ENCODE data around the gene CLCN2.
"Not testable (repeated sequence)": the region's sequence is repeated elsewhere in the genome, so short reads cannot be mapped to it uniquely, and the experiment has no call there.

The CLCN2 gene

DNA sequence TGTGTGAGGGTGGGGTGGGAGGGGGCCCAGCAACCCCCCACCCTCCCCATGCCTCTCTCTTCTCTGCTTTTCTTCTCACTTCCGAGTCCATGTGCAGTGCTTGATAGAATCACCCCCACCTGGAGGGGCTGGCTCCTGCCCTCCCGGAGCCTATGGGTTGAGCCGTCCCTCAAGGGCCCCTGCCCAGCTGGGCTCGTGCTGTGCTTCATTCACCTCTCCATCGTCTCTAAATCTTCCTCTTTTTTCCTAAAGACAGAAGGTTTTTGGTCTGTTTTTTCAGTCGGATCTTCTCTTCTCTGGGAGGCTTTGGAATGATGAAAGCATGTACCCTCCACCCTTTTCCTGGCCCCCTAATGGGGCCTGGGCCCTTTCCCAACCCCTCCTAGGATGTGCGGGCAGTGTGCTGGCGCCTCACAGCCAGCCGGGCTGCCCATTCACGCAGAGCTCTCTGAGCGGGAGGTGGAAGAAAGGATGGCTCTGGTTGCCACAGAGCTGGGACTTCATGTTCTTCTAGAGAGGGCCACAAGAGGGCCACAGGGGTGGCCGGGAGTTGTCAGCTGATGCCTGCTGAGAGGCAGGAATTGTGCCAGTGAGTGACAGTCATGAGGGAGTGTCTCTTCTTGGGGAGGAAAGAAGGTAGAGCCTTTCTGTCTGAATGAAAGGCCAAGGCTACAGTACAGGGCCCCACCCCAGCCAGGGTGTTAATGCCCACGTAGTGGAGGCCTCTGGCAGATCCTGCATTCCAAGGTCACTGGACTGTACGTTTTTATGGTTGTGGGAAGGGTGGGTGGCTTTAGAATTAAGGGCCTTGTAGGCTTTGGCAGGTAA lies 15.9 kb downstream of the CLCN2 start:
- DNase-seq (ENCODE audit: low read depth in 2 of 2) = no peak

DNA sequence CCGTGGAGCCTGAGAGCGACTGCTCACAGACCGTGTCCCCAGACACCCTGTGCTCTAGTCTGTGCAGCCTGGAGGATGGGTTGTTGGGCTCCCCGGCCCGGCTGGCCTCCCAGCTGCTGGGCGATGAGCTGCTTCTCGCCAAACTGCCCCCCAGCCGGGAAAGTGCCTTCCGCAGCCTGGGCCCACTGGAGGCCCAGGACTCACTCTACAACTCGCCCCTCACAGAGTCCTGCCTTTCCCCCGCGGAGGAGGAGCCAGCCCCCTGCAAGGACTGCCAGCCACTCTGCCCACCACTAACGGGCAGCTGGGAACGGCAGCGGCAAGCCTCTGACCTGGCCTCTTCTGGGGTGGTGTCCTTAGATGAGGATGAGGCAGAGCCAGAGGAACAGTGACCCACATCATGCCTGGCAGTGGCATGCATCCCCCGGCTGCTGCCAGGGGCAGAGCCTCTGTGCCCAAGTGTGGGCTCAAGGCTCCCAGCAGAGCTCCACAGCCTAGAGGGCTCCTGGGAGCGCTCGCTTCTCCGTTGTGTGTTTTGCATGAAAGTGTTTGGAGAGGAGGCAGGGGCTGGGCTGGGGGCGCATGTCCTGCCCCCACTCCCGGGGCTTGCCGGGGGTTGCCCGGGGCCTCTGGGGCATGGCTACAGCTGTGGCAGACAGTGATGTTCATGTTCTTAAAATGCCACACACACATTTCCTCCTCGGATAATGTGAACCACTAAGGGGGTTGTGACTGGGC lies 16.7 kb downstream of the CLCN2 start:
- DNase-seq (ENCODE audit: low read depth in 2 of 2) = no peak

DNA sequence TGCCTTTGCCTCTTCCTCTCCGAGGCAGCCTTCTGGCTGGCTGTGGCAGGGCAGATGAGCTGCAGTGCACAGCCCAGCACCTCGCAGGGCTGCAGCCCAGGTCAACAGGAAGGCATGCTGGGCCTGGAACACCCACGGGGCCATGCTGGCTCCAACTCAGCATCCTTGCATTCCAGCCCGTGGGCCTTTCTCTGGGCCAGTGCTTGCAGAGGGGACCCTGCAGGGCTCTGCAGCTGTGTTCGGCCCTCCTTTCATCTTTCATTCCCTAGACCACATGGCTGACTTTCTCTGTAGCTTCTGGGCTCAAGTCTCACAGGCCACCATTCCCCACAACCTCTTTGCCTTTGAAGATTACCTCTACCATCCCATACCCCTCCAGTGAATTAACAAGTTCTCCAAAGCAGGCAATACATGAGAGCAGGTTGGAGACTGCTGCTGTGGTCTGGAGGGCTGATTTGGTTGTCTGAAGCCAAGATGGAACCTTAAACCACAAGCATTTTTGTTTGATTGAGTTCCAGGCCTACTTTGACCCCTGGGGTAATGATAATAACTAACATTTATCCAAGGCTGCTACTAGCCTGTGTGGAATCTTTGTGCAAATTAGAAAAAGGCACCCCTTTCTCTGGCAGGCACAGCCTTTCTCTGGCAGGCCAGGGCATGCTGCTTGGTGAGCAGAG lies 18.1 kb downstream of the CLCN2 start:
- no peak for DNase-seq (ENCODE audit: low read depth in 2 of 2)

DNA sequence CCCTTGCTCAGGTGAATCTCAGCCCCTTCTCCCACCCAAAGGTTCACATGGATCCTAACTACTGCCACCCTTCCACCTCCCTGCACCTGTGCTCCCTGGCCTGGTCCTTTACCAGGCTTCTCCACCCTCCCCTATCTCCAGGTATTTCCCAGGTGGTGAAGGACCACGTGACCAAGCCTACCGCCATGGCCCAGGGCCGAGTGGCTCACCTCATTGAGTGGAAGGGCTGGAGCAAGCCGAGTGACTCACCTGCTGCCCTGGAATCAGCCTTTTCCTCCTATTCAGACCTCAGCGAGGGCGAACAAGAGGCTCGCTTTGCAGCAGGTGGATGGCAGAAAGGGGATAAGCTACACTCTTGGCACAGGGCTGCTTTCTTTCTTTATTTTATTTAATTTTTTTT lies 19.5 kb downstream of the CLCN2 start:
- DNase-seq (ENCODE audit: low read depth in 2 of 2) = no peak

DNA sequence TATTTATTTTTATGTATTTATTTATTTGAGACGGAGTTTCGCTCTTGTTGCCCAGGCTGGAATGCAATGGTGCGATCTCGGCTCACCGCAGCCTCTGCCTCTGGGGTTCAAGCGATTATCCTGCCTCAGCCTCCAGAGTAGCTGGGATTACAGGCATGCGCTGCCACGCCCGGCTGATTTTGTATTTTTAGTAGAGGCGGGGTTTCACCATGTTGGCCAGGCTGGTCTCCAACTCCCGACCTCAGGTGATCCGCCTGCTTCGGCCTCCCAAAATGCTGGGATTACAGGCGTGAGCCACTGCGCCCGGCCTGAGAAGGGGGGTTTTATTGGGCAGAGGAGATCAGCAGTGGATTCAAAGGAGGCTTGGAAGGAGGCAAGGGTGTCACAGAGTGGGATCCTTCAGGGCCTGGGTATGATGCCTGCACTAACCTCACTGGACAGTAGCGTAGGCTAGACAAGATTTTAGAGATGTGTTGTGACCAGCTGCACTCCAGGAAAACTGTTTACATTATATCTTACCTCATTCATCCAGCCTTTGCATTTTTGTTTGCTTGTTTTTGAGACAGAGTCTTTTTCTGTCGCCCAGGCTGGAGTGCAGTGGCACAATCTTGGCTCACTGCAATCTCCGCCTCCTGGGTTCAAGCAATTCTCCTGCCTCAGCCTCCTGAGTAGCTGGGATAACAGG lies 21.8 kb downstream of the CLCN2 start:
- DNase-seq (ENCODE audit: low read depth in 2 of 2) = not testable (repeated sequence)

DNA sequence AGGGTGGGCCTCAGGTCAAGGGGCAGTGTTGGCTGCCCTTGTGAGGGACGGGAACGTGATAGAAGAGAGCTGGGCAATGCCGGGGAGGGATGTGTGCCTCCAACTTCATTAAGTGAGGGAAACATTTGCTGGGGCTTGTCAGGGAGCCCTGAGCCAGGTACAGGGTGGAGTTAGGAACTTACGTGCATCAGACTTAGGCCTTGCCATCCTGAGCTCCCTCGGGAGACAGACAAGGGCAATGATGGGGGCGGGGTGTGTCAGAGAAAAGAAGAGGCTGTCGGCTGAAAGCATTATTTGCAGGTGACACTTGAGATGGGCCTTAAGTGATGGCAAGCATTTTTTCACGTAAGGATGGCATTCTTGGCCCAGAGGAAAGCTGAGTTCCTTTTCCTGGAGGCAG lies 22.4 kb downstream of the CLCN2 start:
- no peak for DNase-seq (ENCODE audit: low read depth in 2 of 2)

DNA sequence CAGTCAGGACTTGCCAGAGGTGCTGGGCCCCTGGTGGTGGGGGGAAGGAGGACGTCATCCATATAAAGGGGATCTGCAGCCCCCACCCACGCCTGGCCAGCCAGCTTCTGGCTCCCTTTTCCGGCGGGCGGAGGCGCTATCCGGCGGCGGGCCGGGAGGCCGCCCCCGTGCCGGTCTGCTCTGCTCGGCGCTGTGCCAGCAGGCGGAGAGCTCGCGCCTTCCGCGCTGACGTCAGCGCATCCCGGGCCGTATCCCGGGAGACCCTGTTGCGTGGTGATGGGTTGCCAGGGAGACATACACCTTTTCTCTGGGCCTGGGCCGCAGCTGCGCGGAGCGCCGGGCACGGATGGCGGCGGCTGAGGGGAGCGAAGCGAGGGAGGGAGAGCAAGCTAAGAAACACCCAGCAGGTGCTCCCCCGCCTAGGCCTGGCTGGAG lies 22.9 kb downstream of the CLCN2 start:
- DNase-seq (ENCODE audit: low read depth in 2 of 2) = no peak

DNA sequence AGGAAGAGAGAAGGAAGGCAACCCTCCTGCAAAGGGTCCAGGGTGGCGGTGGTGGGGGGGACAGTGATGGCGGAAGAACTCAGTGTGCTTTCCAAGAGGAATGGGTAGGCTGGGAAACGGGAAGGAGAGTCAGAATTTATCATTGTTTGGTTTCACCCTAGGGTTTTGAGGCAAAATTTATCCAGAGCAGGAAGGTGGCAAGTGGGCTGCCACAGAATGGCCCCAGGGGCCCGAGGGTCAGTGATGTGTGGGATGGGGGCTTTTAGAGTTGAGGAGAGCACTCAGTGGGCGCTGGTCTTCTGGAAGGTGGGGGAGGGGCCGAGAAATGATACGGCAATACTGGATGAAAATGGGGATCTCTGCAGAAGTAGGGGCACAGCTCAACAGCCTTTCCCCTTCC lies 23.4 kb downstream of the CLCN2 start:
- no peak for DNase-seq (ENCODE audit: low read depth in 2 of 2)

DNA sequence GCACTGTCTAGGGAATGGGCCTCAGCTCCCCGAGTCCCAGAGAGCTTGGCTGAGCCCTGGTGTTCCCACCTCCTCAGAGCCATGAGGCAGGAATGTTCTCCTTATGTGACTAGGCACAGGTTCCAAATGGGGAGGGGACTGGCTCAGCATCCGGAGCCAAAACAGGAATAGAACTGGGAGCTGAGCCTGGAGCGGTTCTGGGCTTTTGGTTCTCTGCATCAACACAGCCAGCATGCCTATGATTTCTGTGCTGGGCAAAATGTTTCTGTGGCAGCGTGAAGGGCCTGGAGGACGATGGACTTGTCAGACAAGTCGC lies 24.0 kb downstream of the CLCN2 start, which contains the start of gene FAM131A:
FAM131A (plus strand) TSS at position 202 of the 316 bp plus-strand sequence; CDS start at position 233, 31 bp downstream.
- no peak for DNase-seq (ENCODE audit: low read depth in 2 of 2)

DNA sequence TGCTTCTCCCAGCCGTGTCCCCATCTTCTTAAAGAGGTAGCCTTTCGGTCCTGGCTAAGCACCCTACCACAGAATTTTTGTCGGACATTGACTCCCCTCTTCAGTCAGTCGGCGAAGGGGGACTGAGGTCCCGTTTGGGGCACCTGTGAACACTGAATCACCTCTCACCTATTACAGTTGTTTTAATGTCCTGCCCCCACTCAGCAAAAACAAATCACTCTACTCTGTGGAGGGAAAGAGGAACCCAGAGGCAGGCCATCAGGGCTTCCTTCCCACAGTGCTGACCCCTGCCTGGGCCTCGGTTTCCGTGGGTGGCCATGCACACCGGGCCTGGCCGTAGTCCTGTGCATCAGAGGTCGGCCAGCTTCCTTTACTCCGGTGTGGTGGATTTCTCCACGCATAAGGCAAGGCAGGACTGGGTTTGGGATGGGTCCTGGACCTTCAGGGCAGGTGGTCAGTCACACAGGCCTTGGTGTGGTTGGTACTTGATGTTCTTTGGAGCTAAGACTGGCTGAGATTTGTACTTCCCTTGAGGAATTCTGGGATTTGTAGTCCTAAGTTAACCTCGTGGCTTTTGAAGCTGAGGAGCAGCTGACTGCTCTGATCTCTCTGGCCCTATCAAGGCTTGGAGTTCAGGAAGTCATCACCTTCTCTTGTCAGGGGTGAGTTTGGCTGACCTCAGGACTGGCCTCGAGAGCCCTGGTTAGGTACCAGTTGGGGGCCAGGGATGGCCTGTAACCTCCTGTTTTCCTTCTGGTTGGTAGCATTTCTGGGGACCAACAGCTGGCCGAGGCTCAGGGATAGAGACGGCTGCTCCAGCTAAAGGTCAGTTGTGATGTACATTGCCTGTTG lies 24.6 kb downstream of the CLCN2 start:
- DNase-seq (ENCODE audit: low read depth in 2 of 2) = no peak

DNA sequence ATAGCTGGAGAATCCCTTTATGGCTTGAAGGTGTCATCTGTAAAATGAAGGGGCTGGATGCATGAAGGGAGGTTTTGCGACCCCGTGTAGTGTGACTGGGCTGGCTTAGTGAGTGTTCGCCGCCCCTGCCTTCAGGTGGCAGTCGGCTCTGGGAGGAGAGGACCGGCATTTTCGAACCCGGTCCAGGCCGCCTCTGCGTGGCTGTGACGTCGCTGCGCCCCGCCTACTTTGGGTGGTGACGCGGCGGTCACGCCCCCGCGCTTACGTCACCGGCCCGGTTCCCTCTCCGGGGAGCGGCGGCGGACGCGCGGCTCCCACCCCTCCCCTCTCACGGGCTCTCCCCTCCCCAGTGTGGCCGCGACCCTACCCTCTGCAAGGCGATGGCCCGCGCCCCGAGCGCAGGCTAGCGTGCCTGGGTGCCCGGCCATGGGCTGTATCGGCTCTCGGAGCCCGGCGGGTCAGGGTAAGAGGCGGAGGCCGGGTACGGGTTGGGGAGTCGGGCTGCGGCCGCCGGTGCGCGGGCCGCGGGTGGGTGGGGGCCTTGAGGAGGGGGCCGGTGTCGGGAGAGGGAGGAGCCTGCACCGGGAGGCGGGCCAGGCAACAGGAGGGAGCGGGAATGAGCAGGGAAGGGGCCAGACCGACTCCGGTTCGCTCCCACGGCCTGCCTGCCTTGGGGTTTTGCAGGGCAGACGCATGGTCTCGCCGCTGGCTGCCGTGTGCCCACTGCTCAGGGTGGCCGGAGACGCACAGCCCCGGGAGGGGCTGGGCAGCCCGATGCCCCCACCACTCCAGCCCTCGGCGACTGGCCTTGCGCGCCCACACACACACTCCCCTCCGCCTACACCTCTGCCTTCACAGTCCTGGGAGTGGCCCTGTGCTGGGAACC lies 25.5 kb downstream of the CLCN2 start:
- peak; percentile 87 to 90 for DNase-seq (ENCODE audit: low read depth in 2 of 2)

DNA sequence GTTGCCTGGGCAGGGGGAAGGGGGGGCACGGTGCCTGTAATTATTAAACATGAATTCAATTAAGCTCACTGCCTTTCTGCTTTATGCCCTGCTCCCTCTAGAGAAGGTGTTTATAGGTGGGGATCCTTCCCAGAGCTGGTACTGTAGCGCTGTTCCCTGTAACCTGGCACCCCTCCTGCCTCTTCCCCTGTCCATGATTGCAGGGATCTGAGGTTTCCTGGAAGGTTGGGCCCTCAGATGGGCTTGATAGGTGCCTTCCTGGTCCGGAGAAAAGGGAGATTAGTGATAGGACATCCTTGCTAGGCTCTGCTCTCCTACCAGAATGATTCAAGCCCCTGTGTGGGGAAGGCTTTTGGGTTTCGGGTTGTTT lies 26.1 kb downstream of the CLCN2 start:
- DNase-seq (ENCODE audit: low read depth in 2 of 2) = no peak

DNA sequence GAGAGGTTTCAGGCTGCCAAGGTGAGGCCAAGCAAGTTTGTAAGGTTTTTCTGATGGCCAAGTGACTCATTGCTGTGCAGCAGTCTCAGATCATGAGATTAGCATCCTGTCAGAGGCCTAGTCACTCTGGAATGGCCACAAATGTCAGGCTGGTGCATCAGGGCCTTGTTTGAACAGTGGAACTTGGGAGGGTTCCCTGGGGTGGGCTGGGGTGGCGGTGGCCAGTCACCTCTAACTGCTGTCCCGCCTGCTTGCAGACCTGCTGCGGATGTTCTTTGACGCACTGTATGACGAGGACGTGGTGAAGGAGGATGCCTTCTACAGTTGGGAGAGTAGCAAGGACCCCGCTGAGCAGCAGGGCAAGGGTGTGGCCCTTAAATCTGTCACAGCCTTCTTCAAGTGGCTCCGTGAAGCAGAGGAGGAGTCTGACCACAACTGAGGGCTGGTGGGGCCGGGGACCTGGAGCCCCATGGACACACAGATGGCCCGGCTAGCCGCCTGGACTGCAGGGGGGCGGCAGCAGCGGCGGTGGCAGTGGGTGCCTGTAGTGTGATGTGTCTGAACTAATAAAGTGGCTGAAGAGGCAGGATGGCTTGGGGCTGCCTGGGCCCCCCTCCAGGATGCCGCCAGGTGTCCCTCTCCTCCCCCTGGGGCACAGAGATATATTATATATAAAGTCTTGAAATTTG lies 26.8 kb downstream of the CLCN2 start:
- peak in 1 of 2 donors; percentile 15 for DNase-seq (ENCODE audit: low read depth in 2 of 2)

DNA sequence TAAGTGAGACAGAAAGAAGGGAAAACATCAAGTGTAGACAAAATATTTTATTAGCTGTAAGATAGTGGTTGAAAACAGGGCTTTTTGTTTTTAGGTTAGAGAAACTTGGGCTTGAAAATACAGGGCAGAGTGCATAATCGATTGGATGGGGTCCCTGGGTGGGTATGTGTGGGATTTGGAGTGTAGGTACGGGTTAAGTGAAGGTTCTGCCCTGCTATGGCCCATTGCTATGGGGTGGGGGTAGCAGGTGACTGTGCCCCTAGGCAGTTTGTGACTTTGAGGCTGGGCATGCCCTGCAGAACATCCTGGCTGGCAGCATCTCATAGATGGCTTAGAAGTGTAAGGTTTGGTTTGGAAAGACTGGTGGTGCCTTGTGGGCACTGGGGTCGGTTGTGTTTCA lies 27.7 kb downstream of the CLCN2 start:
- no peak for DNase-seq (ENCODE audit: low read depth in 2 of 2)

DNA sequence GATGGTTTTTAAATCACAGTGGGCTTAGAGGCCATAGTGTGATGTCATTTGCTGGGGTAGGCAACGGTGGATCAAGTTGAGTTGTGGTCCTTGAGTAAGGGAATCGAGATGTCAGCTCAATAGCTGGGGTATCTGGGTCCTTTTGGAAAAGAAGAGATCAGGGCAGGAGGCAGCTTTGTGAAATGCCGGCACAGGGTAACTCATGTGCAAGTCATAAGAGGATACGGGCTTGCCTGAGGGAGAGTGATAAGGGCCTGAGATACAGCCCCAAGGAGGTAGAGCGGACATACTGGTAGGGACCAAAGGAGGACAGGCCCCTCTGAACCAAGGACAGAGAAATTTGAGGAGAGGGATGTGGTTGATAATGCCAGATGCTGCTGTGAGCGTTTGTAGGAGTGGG lies 28.2 kb downstream of the CLCN2 start:
- DNase-seq (ENCODE audit: low read depth in 2 of 2) = no peak

DNA sequence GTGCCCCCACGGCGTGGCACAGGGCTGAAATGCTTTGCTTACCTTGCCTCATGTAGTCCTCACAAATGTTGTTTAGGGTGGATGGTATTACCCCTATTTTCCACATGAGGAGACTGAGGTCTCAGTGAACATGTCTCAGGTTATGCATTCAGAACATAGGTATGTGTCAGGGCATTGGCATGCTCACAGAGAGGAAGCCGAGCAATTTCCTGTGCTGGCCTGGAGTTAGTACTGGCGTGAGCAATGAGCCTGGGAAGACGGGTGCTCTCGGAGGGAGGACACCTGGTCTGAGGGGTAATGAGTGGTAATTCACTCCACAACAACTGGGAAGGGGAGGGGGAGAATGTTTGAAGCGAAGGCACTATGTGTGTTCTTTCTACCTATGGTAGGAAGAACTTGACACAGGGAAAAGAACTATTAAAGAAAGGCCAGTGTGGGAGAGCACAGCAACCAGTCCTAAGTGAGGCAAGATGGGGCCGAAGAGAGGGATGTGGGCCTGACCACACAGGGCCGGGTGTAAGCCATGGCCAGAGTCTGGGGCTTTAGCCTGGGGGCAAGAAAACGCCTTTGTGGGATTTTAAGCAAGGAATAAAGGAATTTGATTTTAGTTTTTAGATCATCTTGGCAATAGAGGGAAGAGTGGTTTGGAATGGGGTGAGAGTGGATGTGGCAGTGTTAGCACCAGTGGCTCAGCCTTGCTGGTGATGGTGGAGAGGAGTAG lies 28.9 kb downstream of the CLCN2 start:
- no peak for DNase-seq (ENCODE audit: low read depth in 2 of 2)

DNA sequence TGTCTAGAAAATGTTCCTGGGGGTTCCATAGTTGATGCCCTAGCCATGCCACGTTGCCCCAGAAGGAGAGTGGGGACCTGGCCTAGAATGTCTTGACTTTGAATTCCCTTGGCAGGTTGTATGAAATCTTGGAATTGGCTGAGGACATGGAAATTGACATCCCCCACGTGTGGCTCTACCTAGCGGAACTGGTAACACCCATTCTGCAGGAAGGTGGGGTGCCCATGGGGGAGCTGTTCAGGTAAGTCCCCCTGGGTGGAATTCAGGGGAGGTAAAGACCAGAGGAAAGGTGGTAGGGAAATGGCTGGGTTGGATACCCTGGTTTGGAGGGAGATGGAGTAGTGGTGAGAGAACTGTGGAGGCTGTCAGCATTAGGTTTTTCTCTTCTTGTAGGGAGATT lies 32.9 kb downstream of the CLCN2 start:
- no peak for DNase-seq (ENCODE audit: low read depth in 2 of 2)

DNA sequence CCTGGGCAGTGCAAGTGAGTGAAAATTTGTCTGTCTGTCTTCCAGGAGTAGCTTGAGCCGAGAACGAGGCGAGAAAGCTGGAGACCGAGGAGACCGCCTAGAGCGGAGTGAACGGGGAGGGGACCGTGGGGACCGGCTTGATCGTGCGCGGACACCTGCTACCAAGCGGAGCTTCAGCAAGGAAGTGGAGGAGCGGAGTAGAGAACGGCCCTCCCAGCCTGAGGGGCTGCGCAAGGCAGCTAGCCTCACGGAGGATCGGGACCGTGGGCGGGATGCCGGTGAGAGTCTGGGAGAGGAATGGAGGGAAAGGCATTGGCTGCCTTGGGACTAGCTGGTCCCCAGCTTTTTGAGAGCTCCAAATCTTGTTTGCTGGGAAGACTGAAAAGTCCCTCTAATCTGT lies 34.2 kb downstream of the CLCN2 start:
- no peak for DNase-seq (ENCODE audit: low read depth in 2 of 2)

All from stimulated activated CD4-positive, alpha-beta T cell treated with anti-CD3 and anti-CD28 coated beads, Interleukin-1b, Interleukin-23, amount 100 ng/mL, for 4 hours (primary cell).